GM19372 (cell line): ENCODE data around the gene PIEZO1.
"Not testable (repeated sequence)": the region's sequence is repeated elsewhere in the genome, so short reads cannot be mapped to it uniquely, and the experiment has no call there.

ENCODE experiments used
- ATAC-seq: cut with Tn5 transposase; IDR thresholded peaks from one replicate; pipeline ENCODE4 v1.9.1; 2021; ENCODE audit warnings: mild to moderate bottlenecking, low read depth, moderate library complexity; ENCODE audit not compliant: unreplicated experiment

PIEZO1 gene

GRCh38 chr16:88678224-88678979 lies 106.6 kb downstream of the PIEZO1 start:
- no peak for ATAC-seq

- no peak for ATAC-seq
Observed at GRCh38 chr16:88677721-88678120, 107.3 kb downstream of the PIEZO1 start.

- ATAC-seq, result no peak
Observed at GRCh38 chr16:88676502-88677242, 108.3 kb downstream of the PIEZO1 start.

GRCh38 chr16:88673716-88674379 lies 111.2 kb downstream of the PIEZO1 start:
- ATAC-seq, result no peak

GRCh38 chr16:88672776-88673175 lies 112.2 kb downstream of the PIEZO1 start:
- no peak for ATAC-seq

GRCh38 chr16:88671806-88672205 lies 113.2 kb downstream of the PIEZO1 start:
- ATAC-seq, result no peak

GRCh38 chr16:88669980-88670379 lies 115.0 kb downstream of the PIEZO1 start:
- no peak for ATAC-seq

- not testable (repeated sequence) for ATAC-seq
Observed at GRCh38 chr16:88669493-88669892, 115.5 kb downstream of the PIEZO1 start.

GRCh38 chr16:88667461-88667860 lies 117.6 kb downstream of the PIEZO1 start:
- ATAC-seq, result no peak

- ATAC-seq, result no peak
Observed at GRCh38 chr16:88665570-88665969, 119.5 kb downstream of the PIEZO1 start.
